H1 (cell line): Measurements from ENCODE around the gene PPM1L. TPM values are rescaled to one million over a fixed set of nuclear protein-coding genes. Genes with fewer than 3 reads are reported as not detected.

ENCODE experiments used
- CTCF ChIA-PET: fragments of 300-600 bp; sonication (Branson Sonifier 250); formaldehyde crosslinking; loops from one replicate; lab custom pipeline; 2021; ENCODE audit not compliant: partially characterized antibody; lab: Charles Lee
- POLR2A ChIA-PET: fragments of 300-600 bp; sonication (Branson Sonifier 250); formaldehyde crosslinking; loops from one replicate; lab custom pipeline; 2021; ENCODE audit warnings: inconsistent platforms; ENCODE audit not compliant: partially characterized antibody; lab: Charles Lee
- DNase-seq, 2 experiments: peaks; one replicate each; pipeline versions ENCODE4 v3.0.0 to v3.0.0-alpha.2; 2010 to 2022; ENCODE audit warnings: low spot score in 2 of 2, low read depth in 1 of 2, mixed read lengths in 1 of 2
- FAIRE-seq: peaks from 2 replicates; lab custom pipeline; 2011; peaks lifted over from hg19 to GRCh38; lab: Jason Lieb, UNC
- H2AFZ ChIP-seq: 2 replicates; pipeline ENCODE4 v1.8.1; 2012; ENCODE audit warnings: low read length, inconsistent platforms
- H2AK5ac ChIP-seq: 2 replicates; pipeline ENCODE4 v1.6.1; 2013; ENCODE audit warnings: low read depth, low read length
- H2BK120ac ChIP-seq: replicated peaks from 2 replicates; pipeline ENCODE3; 2013; ENCODE audit warnings: low read depth, low read length, inconsistent platforms
- H2BK12ac ChIP-seq: 2 replicates; pipeline ENCODE4 v1.6.1; 2013; ENCODE audit warnings: low read depth, low read length
- H2BK15ac ChIP-seq: 2 replicates; pipeline ENCODE4 v1.6.1; 2013; ENCODE audit warnings: low read length
- H2BK20ac ChIP-seq: 2 replicates; pipeline ENCODE4 v1.6.1; 2013; ENCODE audit warnings: low read length
- H2BK5ac ChIP-seq: 2 replicates; pipeline ENCODE4 v1.6.1; 2013; ENCODE audit warnings: low read depth, low read length
- H3K14ac ChIP-seq: 2 replicates; pipeline ENCODE4 v1.6.1; 2013; ENCODE audit warnings: inconsistent platforms; ENCODE audit not compliant: insufficient read length
- H3K18ac ChIP-seq: 2 replicates; pipeline ENCODE4 v1.6.1; 2013; ENCODE audit warnings: low read length; ENCODE audit errors: extremely low read depth
- H3K23ac ChIP-seq: 2 replicates; pipeline ENCODE4 v1.6.1; 2013; ENCODE audit warnings: inconsistent platforms; ENCODE audit not compliant: insufficient read length
- H3K23me2 ChIP-seq: 2 replicates; pipeline ENCODE4 v1.6.1; 2013; ENCODE audit warnings: low read depth, low read length
- H3K27ac ChIP-seq: 2 replicates; pipeline ENCODE4 v1.6.1; 2011; ENCODE audit warnings: low read depth, low read length, inconsistent platforms
- H3K27me3 ChIP-seq, 4 experiments: replicated peaks in 1 of 4; 1 replicate in 1 of 4; 2 replicates in 3 of 4; pipeline versions ENCODE4 v1.6.1 to v1.8.1; 2011 to 2013; ENCODE audit warnings: low read length in 3 of 4, mild to moderate bottlenecking in 3 of 4, inconsistent platforms in 2 of 4, mixed read lengths in 2 of 4, moderate library complexity in 1 of 4; ENCODE audit not compliant: control insufficient read depth in 3 of 4, insufficient read depth in 3 of 4; ENCODE audit errors: extremely low read depth in 1 of 4
- H3K36me3 ChIP-seq, 4 experiments: 2 replicates each; pipeline versions ENCODE4 v1.6.1 to v1.8.1; 2011 to 2013; ENCODE audit warnings: mild to moderate bottlenecking in 4 of 4, low read length in 3 of 4, moderate library complexity in 2 of 4, control low read depth in 1 of 4, inconsistent platforms in 1 of 4; ENCODE audit not compliant: insufficient read depth in 4 of 4, control insufficient read depth in 2 of 4
- H3K4ac ChIP-seq: replicated peaks from 2 replicates; pipeline ENCODE3; 2013; ENCODE audit warnings: low read length, low read depth, mixed read lengths, inconsistent platforms; ENCODE audit not compliant: insufficient read length
- H3K4me1 ChIP-seq, 4 experiments: replicated peaks in 1 of 4; 1 replicate in 1 of 4; 2 replicates in 3 of 4; pipeline versions ENCODE4 v1.6.1 to v1.8.1; 2011 to 2013; ENCODE audit warnings: low read length in 3 of 4, inconsistent platforms in 2 of 4, mixed read lengths in 1 of 4; ENCODE audit not compliant: insufficient read depth in 4 of 4, control insufficient read depth in 3 of 4
- H3K4me2 ChIP-seq, 2 experiments: 2 replicates each; pipeline versions ENCODE4 v1.6.1 to v1.8.1; 2011 to 2013; ENCODE audit warnings: low read depth in 2 of 2, low read length in 2 of 2, control low read depth in 1 of 2, inconsistent platforms in 1 of 2, mild to moderate bottlenecking in 1 of 2; ENCODE audit not compliant: insufficient read depth in 1 of 2
- H3K4me3 ChIP-seq, 4 experiments: fragments of 200-600, 300-600 bp in 1 of 4; sonication (generic), shearing (Covaris generic), sonication (Bioruptor Twin) in 1 of 4; 2 replicates each; pipeline versions ENCODE4 v1.5.1 to v1.8.1; 2011 to 2016; ENCODE audit warnings: low read length in 4 of 4, low read depth in 3 of 4, control low read depth in 2 of 4, inconsistent platforms in 2 of 4, mild to moderate bottlenecking in 2 of 4, mixed read lengths in 1 of 4, moderate library complexity in 1 of 4; ENCODE audit not compliant: insufficient read depth in 2 of 4; ENCODE audit errors: extremely low read depth in 1 of 4
- H3K56ac ChIP-seq: replicated peaks from 2 replicates; pipeline ENCODE3; 2013; ENCODE audit warnings: low read depth, mild to moderate bottlenecking, mixed read lengths, low read length, inconsistent platforms; ENCODE audit not compliant: insufficient read length
- H3K79me1 ChIP-seq: 2 replicates; pipeline ENCODE4 v1.6.1; 2013; ENCODE audit warnings: low read depth, low read length, control low read depth
- H3K79me2 ChIP-seq, 2 experiments: 2 replicates each; pipeline versions ENCODE4 v1.6.1 to v1.8.1; 2012 to 2013; ENCODE audit warnings: low read length in 2 of 2, mild to moderate bottlenecking in 2 of 2, inconsistent platforms in 1 of 2; ENCODE audit not compliant: insufficient read depth in 2 of 2, control insufficient read depth in 1 of 2
- H3K9ac ChIP-seq, 4 experiments: replicated peaks in 1 of 4; 1 replicate in 1 of 4; 2 replicates in 3 of 4; pipeline versions ENCODE4 v1.6.1 to v1.8.1; 2011 to 2013; ENCODE audit warnings: low read depth in 3 of 4, low read length in 3 of 4, control low read depth in 2 of 4, mild to moderate bottlenecking in 2 of 4, moderate library complexity in 2 of 4, inconsistent platforms in 1 of 4; ENCODE audit errors: extremely low read depth in 1 of 4
- H3K9me3 ChIP-seq, 2 experiments: 2 replicates each; pipeline versions ENCODE4 v1.6.1 to v1.8.1; 2012 to 2013; ENCODE audit warnings: mild to moderate bottlenecking in 2 of 2, moderate library complexity in 2 of 2, control low read depth in 1 of 2, inconsistent platforms in 1 of 2, low read depth in 1 of 2, low read length in 1 of 2, mixed read lengths in 1 of 2; ENCODE audit not compliant: insufficient read depth in 2 of 2
- H4K20me1 ChIP-seq, 2 experiments: replicated peaks in 1 of 2; 2 replicates each; pipeline versions ENCODE3 to v1.8.1; 2011 to 2013; ENCODE audit warnings: inconsistent platforms in 2 of 2, low read length in 2 of 2, mild to moderate bottlenecking in 1 of 2; ENCODE audit not compliant: insufficient read depth in 2 of 2, control insufficient read depth in 1 of 2
- H4K5ac ChIP-seq: 2 replicates; pipeline ENCODE4 v1.6.1; 2013; ENCODE audit warnings: low read length, low read depth, mixed read lengths, inconsistent platforms; ENCODE audit not compliant: insufficient read length
- H4K8ac ChIP-seq: 2 replicates; pipeline ENCODE4 v1.8.0; 2013; ENCODE audit warnings: mild to moderate bottlenecking, moderate library complexity, low read length, inconsistent platforms; ENCODE audit not compliant: insufficient read depth; ENCODE audit errors: extremely low read depth
- H4K91ac ChIP-seq: replicated peaks from 2 replicates; pipeline ENCODE3; 2013; ENCODE audit warnings: low read length, mixed read lengths, inconsistent platforms; ENCODE audit not compliant: insufficient read length
- ATF2 ChIP-seq: IDR thresholded peaks from 2 replicates; pipeline ENCODE4 v1.6.1; 2012; ENCODE audit warnings: low read length, inconsistent platforms
- CREB1 ChIP-seq: IDR thresholded peaks from 2 replicates; pipeline ENCODE4 v1.6.1; 2012; ENCODE audit warnings: inconsistent platforms
- EP300 ChIP-seq, 2 experiments: IDR thresholded peaks; 1 replicate in 1 of 2; 2 replicates in 1 of 2; pipeline ENCODE4 v1.6.1; 2011 to 2012; ENCODE audit warnings: low read depth in 2 of 2, low read length in 2 of 2, mild to moderate bottlenecking in 2 of 2, borderline replicate concordance in 1 of 2, inconsistent platforms in 1 of 2, moderate library complexity in 1 of 2
- TAF7 ChIP-seq: optimal IDR thresholded peaks from 2 replicates; pipeline ENCODE3; 2011; ENCODE audit warnings: low read depth, mild to moderate bottlenecking, inconsistent platforms, low read length, moderate library complexity, borderline replicate concordance
- WGBS, 2 experiments: shearing (Covaris generic) in 1 of 2; methylation state at CpG; one replicate each; pipeline versions ENCODE4 v1.1.6 to v1.1.7; 2013 to 2015; ENCODE audit warnings: low lambda C conversion rate in 2 of 2, mixed read lengths in 2 of 2, inconsistent platforms in 1 of 2, low coverage in 1 of 2, missing lambda C conversion rate in 1 of 2; ENCODE audit not compliant: insufficient replicate concordance in 2 of 2, insufficient coverage in 1 of 2, insufficient read length in 1 of 2; ENCODE audit errors: extremely low coverage in 1 of 2, missing lambda C conversion rate in 1 of 2; 5-methylcytosine and 5-hydroxymethylcytosine counted together
- polyA plus RNA-seq, 7 experiments: library from polyadenylated mRNA; depleted of rRNA in 3 of 7; stranded (reverse) in 5 of 7; unstranded in 2 of 7; fragments of >200 nt in 5 of 7; fragments of 200-250 nt in 2 of 7; gene quantifications; 1 replicate in 5 of 7; 2 replicates in 1 of 7; 4 replicates in 1 of 7; pipeline versions ENCODE4 v1.2.1 to v1.2.3, GENCODE V29; 2011 to 2013; ENCODE audit warnings: missing spikeins in 2 of 7, mixed read lengths in 2 of 7
- total RNA-seq: library from RNA; stranded (reverse); fragmentation: NEBNext Ultra II Directional; extraction: Animal tissue kit (Norgen Biotek cat#: 25700); gene quantifications from 2 replicates; pipeline ENCODE4 v1.2.1, GENCODE V29; 2021
- TF ChIP-seq, protein P1 (sequence below): IDR thresholded peaks from 2 replicates; pipeline ENCODE4 v1.6.1; 2011; ENCODE audit warnings: low read depth, mild to moderate bottlenecking, low read length; ENCODE audit not compliant: insufficient read depth

Gene PPM1L
- total and polyA plus RNA-seq, 2 of the 8 experiments (the other 6 are each of a cell fraction or from before 2014, with no cell fraction given), result 2.8 to 18.1 TPM

- no peaks in the 10 kb centered on the region; the same call in 1 of the 2 replicates for H3K79me1 ChIP-seq
- DNase-seq (no peak), FAIRE-seq (no peak)
- H2BK120ac ChIP-seq, result no peak overlapping the region
- no peak overlapping the region for H2BK5ac ChIP-seq
- H3K4me1 ChIP-seq, result no peaks in the 10 kb centered on the region
- CTCF ChIA-PET, result interaction anchor here (1.3 to 1.4 kb wide), 2 partner anchors 58 to 261 kb away, joined by 3 read pairs; no protein-coding TSS in a partner anchor
- H3K14ac ChIP-seq, result no peak overlapping the region
- H4K91ac ChIP-seq, result no peak overlapping the region
- H3K4me2 ChIP-seq, result no peak overlapping the region
- H2BK20ac ChIP-seq, result no peak overlapping the region
- no peak overlapping the region for H3K56ac ChIP-seq
- H3K18ac ChIP-seq, result no peak overlapping the region
- no peak overlapping the region for H3K23ac ChIP-seq
- H2AK5ac ChIP-seq, result no peak overlapping the region
- no peak overlapping the region for H2BK15ac ChIP-seq
- H3K9ac ChIP-seq, result no peak overlapping the region
- TF ChIP-seq ATF2 (no peak), CREB1 (no peak), EP300 (IDR thresholded peaks at IDR 0.05; ENCODE audit: borderline replicate concordance in 1 of 2, low read depth in 2 of 2, low read length in 2 of 2) (no peak), TAF7 (no peak)
- TF ChIP-seq, protein P1, sequence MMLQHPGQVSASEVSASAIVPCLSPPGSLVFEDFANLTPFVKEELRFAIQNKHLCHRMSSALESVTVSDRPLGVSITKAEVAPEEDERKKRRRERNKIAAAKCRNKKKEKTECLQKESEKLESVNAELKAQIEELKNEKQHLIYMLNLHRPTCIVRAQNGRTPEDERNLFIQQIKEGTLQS, result no peak
- TF ChIP-seq, all 59 proteins: peak for 0
- Histone ChIP-seq H3K4ac (no peak overlapping the region), H4K8ac (no peak overlapping the region), H2BK12ac (no peak overlapping the region), H3K79me2 (no peaks in the 10 kb centered on the region), H2AFZ (no peak overlapping the region), H3K4me3 (no peak overlapping the region), H3K27me3 (no peaks in the 10 kb centered on the region), H3K27ac (no peak overlapping the region), H4K5ac (no peak overlapping the region), H3K36me3 (no peaks in the 10 kb centered on the region), H3K9me3 (no peaks in the 10 kb centered on the region), H3K23me2 (no peaks in the 10 kb centered on the region), H4K20me1 (no peaks in the 10 kb centered on the region)
- POLR2A ChIA-PET, result no interaction called here
- WGBS, 2 experiments, result 89% methylated on average over 4 of the region's 4 CpGs; no CpG with 5 or more reads in 1 of the 2 experiments
Observed at GRCh38 chr3:161014843-161015749, 259.1 kb downstream of the PPM1L start.
